HepG2 (cell line): Measurements from ENCODE around the gene UQCR11. TPM values are rescaled to one million over a fixed set of nuclear protein-coding genes. Genes with fewer than 3 reads are reported as not detected.

Experiments
- DMAP1 ChIP-seq: IDR thresholded peaks from 2 replicates; pipeline ENCODE4 v1.6.1; 2016
- FLYWCH1 ChIP-seq: sonication (generic); formaldehyde crosslinking; IDR thresholded peaks from 2 replicates; pipeline ENCODE4 v1.8.1; 2023; ENCODE audit warnings: mild to moderate bottlenecking, missing genetic modification reagents
- GTF2F1 ChIP-seq: fragments of 150-350 bp; IDR thresholded peaks from 2 replicates; pipeline ENCODE4 v1.6.1; 2014; ENCODE audit warnings: low read length
- HOXD1 ChIP-seq: sonication (generic); formaldehyde crosslinking; IDR thresholded peaks from 2 replicates; pipeline ENCODE4 v1.5.0; 2020; ENCODE audit warnings: missing genetic modification reagents
- KLF13 ChIP-seq: sonication (generic); formaldehyde crosslinking; IDR thresholded peaks from 2 replicates; pipeline ENCODE4 v1.4.0; 2020; ENCODE audit warnings: mild to moderate bottlenecking, missing genetic modification reagents
- KMT2A ChIP-seq: sonication (generic); formaldehyde crosslinking; IDR thresholded peaks from 2 replicates; pipeline ENCODE4 v1.4.0; 2020; ENCODE audit warnings: missing genetic modification reagents
- NFE2L1 ChIP-seq: sonication (generic); formaldehyde crosslinking; IDR thresholded peaks from 2 replicates; pipeline ENCODE4 v1.4.0; 2020; ENCODE audit warnings: missing genetic modification reagents, mild to moderate bottlenecking, borderline replicate concordance
- PAWR ChIP-seq: sonication (generic); formaldehyde crosslinking; IDR thresholded peaks from 2 replicates; pipeline ENCODE4 v1.4.0; 2020; ENCODE audit warnings: missing genetic modification reagents, mild to moderate bottlenecking, borderline replicate concordance
- PPARG ChIP-seq: conservative IDR thresholded peaks from 2 replicates; pipeline ENCODE4 v1.6.1; 2016; ENCODE audit warnings: missing biosample characterization, missing genetic modification reagents
- TAF1 ChIP-seq: sonication (generic); formaldehyde crosslinking; IDR thresholded peaks from 2 replicates; pipeline ENCODE4 v1.4.0; 2020; ENCODE audit warnings: missing genetic modification reagents
- TGIF2 ChIP-seq: IDR thresholded peaks from 2 replicates; pipeline ENCODE4 v1.6.1; 2016; ENCODE audit warnings: control low read depth, missing compliant biosample characterization
- TIGD3 ChIP-seq: sonication (generic); formaldehyde crosslinking; IDR thresholded peaks from 2 replicates; pipeline ENCODE4 v1.5.1; 2020; ENCODE audit warnings: mild to moderate bottlenecking, missing genetic modification reagents, borderline replicate concordance
- ZBTB40 ChIP-seq, 2 experiments: fragments of 450-650 bp in 1 of 2; sonication (generic) in 1 of 2; formaldehyde crosslinking in 1 of 2; IDR thresholded peaks; 2 replicates each; pipeline versions ENCODE4 v1.6.1 to v1.8.0; 2016 to 2022; ENCODE audit warnings: antibody characterized with exemption in 1 of 2, mild to moderate bottlenecking in 1 of 2, missing genetic modification reagents in 1 of 2
- ZIK1 ChIP-seq: sonication (generic); formaldehyde crosslinking; IDR thresholded peaks from 2 replicates; pipeline ENCODE4 v1.5.0; 2020; ENCODE audit warnings: mild to moderate bottlenecking, low read depth, missing genetic modification reagents, borderline replicate concordance
- ZNF20 ChIP-seq: sonication (generic); formaldehyde crosslinking; IDR thresholded peaks from 2 replicates; pipeline ENCODE4 v1.4.0; 2020; ENCODE audit warnings: mild to moderate bottlenecking, moderate library complexity, missing genetic modification reagents
- ZNF33A ChIP-seq: sonication (generic); formaldehyde crosslinking; IDR thresholded peaks from 2 replicates; pipeline ENCODE4 v1.5.1; 2020; ENCODE audit warnings: missing genetic modification reagents, mild to moderate bottlenecking, moderate library complexity, borderline replicate concordance
- polyA plus RNA-seq, 8 experiments: library from polyadenylated mRNA; depleted of rRNA in 3 of 8; stranded (reverse) in 7 of 8; unstranded in 1 of 8; fragments of >200 nt; fragmentation: Illumina TruSeq in 4 of 8; extraction: Trizol in 4 of 8; gene quantifications; 2 replicates each; pipeline versions ENCODE4 v1.2.1 to v1.2.3, GENCODE V29; 2011 to 2016; ENCODE audit warnings: low read depth in 4 of 8, missing spikeins in 1 of 8, mixed read lengths in 1 of 8; ENCODE audit not compliant: insufficient read depth in 1 of 8
- total RNA-seq, 5 experiments: library from RNA; depleted of rRNA; stranded (reverse); fragments of >200 nt; fragmentation: Illumina TruSeq; extraction: Trizol; gene quantifications; 2 replicates each; pipeline ENCODE4 v1.2.3, GENCODE V29; 2016; ENCODE audit warnings: low read depth in 1 of 5
- TF ChIP-seq, protein P1 (sequence below): sonication (generic); formaldehyde crosslinking; IDR thresholded peaks from 2 replicates; pipeline ENCODE4 v1.9.0; 2021; ENCODE audit warnings: missing genetic modification reagents, borderline replicate concordance

UQCR11 gene
- total and polyA plus RNA-seq, 2 of the 13 experiments (the other 11 are each of a cell fraction or from before 2014, with no cell fraction given), result 125 to 214 TPM

GRCh38 chr19:1587872-1588271, 17.4 kb downstream of the UQCR11 start (continued):
- TF ChIP-seq ZBTB40 (IDR thresholded peaks at IDR 0.05) (no peak), ZBTB40 (CRISPR knock-in tag; IDR thresholded peaks at IDR 0.05) (no peak), DMAP1 (0 out of 2 replicates have a peak, but pooled peaks have one; percentile 24), FLYWCH1 (CRISPR knock-in tag) (no peak), GTF2F1 (no peak), TIGD3 (CRISPR knock-in tag) (no peak), ZIK1 (CRISPR knock-in tag) (no peak), ZNF20 (CRISPR knock-in tag) (no peak), PPARG (CRISPR knock-in tag) (no peak), NFE2L1 (CRISPR knock-in tag) (no peak), KLF13 (CRISPR knock-in tag) (no peak), TAF1 (no peak), KMT2A (no peak; the same call in 1 of the 2 replicates), ZNF33A (CRISPR knock-in tag) (no peak), PAWR (CRISPR knock-in tag) (no peak), TGIF2 (CRISPR knock-in tag) (no peak), HOXD1 (no peak)
- TF ChIP-seq, protein P1, sequence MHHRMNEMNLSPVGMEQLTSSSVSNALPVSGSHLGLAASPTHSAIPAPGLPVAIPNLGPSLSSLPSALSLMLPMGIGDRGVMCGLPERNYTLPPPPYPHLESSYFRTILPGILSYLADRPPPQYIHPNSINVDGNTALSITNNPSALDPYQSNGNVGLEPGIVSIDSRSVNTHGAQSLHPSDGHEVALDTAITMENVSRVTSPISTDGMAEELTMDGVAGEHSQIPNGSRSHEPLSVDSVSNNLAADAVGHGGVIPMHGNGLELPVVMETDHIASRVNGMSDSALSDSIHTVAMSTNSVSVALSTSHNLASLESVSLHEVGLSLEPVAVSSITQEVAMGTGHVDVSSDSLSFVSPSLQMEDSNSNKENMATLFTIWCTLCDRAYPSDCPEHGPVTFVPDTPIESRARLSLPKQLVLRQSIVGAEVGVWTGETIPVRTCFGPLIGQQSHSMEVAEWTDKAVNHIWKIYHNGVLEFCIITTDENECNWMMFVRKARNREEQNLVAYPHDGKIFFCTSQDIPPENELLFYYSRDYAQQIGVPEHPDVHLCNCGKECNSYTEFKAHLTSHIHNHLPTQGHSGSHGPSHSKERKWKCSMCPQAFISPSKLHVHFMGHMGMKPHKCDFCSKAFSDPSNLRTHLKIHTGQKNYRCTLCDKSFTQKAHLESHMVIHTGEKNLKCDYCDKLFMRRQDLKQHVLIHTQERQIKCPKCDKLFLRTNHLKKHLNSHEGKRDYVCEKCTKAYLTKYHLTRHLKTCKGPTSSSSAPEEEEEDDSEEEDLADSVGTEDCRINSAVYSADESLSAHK, result no peak
